Stimulated activated naive CD4-positive, alpha-beta T cell treated with Interleukin-2 at 50 U/mL for 16 hours (primary cell): ENCODE measurements around the gene APBB1IP.
"Not testable (repeated sequence)": the region's sequence is repeated elsewhere in the genome, so short reads cannot be mapped to it uniquely, and the experiment has no call there.

Experiments used
- DNase-seq: peaks from one replicate; lab custom pipeline; 2025; lab: John Stamatoyannopoulos, UW

The APBB1IP gene

GRCh38 chr10:26437637-26438461 is at the start of gene APBB1IP:
TSS of gene APBB1IP (plus strand) at chr10:26438341. CDS start at chr10:26492327, 53,986 bp downstream.
- DNase-seq: peak; percentile 54

GRCh38 chr10:26389533-26389932 is 48.6 kb upstream of the APBB1IP start:
- DNase-seq: no peak

DNA sequence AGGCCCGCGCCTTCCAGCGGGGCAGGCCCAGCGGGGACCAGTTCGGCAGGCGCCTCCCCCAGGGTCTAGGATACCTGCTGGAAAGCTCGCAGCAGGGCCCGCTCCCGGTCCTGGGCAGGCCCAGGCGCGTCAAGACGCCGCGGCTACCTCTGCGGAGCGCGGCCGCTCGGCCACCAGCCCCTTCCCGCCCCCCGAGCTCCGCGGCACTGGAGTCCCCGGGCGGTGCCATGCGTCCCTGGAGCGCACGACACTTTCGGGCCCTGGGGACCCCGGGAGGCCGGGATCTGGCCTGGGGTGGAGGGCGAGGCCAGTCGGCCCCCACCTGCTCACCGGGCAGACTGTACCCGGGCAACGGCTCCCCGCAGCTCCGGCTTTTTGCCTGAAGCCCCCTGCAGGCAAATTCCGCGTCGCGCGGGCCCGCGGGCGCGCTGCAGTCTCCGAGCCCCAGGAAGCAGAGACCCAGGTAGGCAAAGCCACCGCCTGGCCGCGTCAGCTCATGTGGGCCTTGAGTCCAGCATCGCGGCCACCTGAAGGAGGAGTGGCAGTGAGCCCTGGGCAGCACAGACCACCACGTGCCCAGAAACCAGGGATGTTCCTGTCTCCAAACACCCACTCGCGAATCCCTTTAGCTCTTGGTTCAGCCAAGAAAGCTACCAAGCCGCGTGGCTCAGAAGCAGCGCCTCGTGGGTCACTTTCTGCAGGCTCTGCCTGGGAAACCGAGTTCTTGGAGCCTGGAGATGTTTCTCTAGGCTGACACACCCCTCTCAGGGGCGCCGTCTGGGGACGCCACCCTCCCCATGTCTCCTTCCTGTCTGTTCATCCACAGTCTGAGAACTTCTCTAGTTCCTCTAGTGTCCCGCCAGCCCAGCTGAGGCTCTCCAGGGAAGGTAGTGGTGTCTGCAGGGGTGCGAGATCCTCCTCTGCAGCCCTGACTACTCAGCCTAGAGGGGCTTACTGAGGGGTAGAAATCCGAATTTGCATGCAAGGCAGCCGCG is 46.1 kb upstream of the APBB1IP start:
- DNase-seq: no peak

DNA sequence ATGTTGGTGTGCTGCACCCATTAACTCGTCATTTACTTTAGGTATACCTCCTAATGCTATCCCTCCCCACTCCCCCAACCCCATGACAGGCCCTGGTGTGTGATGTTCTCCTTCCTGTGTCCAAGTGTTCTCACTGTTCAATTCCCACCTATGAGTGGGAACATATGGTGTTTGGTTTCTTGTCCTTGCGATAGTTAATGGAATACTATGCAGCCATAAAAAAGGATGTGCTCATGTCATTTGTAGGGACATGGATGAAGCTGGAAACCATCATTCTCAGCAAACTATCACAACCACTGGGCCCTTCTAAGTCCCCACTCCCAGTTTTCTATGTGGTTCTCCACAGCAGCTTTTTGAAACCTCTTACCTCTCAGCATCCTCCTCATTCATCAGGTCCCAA is 39.8 kb upstream of the APBB1IP start:
- DNase-seq: not testable (repeated sequence)

DNA sequence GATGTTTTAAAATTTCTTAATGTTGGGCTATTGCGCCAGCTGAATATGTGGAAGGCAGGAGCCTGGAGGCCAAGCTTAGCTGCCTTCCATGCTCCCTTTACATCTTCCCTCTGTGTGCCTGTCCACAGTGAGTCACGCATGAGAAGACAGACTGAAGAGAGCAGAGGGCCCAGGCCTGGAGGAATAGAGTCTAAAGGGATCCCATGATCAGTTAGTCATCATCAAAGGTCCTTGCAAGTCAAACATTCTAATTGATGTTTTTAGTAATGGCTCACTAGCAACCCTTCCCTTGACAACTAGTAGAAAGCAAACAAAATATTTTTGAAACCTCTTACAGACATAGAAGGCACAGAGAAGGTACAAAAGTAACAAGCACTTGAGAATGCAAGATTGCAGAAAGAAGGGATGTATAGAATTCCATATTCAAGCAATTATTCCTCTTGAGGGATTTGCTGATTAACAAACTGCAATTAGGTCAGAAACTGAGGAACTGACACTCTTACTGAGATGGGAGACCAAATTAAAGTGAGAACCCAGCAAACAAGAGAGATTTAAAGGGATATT is 30.7 kb upstream of the APBB1IP start:
- DNase-seq: no peak

- no peak for DNase-seq
These were observed 29.2 kb upstream of the APBB1IP start for GRCh38 chr10:26408858-26409494.

- no peak for DNase-seq
These were observed 27.8 kb upstream of the APBB1IP start for GRCh38 chr10:26410356-26410755.

GRCh38 chr10:26412932-26413331 is 25.2 kb upstream of the APBB1IP start:
- no peak for DNase-seq

GRCh38 chr10:26413375-26413774 is 24.8 kb upstream of the APBB1IP start:
- no peak for DNase-seq

DNA sequence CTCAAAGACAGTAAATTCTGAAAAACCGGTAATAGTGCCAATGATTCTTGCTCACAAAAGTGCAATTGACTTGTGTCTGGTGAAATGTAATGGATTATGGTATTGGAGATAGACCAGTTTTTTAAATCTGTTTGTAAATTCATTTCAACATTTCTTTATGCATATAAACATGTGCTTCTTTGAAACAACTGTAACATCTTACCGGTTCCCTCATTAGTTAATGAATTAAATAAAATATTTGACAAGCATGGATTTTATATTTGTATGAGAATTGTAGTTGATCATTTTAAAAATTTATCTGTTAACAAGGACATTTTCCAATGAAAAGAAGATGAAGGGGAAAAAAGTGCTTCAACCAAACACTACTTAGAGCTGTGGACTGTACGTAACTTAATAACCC is 21.0 kb upstream of the APBB1IP start:
- no peak for DNase-seq

- no peak for DNase-seq
These were observed 15.2 kb upstream of the APBB1IP start for GRCh38 chr10:26422977-26423376.

GRCh38 chr10:26423722-26424121 is 14.4 kb upstream of the APBB1IP start:
- no peak for DNase-seq

- no peak for DNase-seq
These were observed 7.4 kb upstream of the APBB1IP start for GRCh38 chr10:26430641-26431163.

- DNase-seq: no peak
These were observed 5.2 kb upstream of the APBB1IP start for GRCh38 chr10:26432938-26433337.

- DNase-seq: no peak
These were observed 2.3 kb upstream of the APBB1IP start for GRCh38 chr10:26435852-26436251.

- no peak for DNase-seq
These were observed 1.3 kb upstream of the APBB1IP start for GRCh38 chr10:26436848-26437247.

- DNase-seq: peak; percentile 77
These were observed 597 bp downstream of the APBB1IP start for GRCh38 chr10:26438534-26439341.

DNA sequence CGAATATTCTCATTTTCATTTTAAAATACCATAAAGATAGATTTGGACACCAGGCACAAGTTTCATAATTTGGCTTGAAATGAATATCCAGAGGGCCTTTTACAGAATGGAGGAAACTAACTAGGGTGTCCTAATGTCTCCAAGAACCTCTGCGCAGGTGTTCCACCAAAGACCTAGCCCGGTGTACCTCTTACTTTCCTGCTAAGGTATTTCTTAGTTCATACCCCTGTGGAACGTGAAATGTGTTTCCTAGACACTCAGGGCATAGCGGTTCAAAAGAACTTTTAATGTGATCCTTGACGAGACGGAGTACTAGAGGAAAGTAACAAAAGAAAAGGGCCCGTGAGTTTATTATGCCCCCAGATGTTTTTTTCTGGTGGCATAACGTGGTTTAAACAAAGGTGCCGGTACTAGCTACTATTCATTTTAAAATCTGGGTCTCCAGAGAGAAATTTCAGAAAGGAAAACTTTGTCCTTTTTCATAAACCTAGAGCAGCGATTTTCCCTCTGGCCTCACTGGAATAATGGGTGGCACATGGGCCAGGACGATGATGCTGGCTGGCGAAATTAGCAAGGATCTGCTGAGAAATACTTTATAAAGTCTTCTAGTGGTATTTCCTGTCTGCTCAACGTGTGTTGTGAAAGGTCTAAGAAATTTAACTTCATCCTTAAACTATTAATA is 1.4 kb downstream of the APBB1IP start:
- DNase-seq: no peak

DNA sequence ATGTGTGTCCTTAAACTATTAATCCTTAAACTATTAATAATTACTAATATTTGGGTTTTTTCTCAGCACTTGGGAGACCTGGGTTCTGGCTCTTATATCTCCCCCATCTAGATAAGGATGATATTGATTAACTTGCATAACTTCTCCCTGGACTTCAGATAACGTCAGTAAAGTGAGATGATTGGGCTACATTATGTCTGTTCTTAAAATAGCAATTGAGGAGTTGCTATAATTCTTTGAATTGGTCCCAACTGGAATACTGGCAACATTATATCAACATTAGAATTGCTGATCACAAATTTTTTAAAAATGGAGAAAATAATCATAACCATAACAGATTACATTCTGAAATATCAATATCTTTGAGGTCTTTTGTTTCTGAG is 1.9 kb downstream of the APBB1IP start:
- no peak for DNase-seq

DNA sequence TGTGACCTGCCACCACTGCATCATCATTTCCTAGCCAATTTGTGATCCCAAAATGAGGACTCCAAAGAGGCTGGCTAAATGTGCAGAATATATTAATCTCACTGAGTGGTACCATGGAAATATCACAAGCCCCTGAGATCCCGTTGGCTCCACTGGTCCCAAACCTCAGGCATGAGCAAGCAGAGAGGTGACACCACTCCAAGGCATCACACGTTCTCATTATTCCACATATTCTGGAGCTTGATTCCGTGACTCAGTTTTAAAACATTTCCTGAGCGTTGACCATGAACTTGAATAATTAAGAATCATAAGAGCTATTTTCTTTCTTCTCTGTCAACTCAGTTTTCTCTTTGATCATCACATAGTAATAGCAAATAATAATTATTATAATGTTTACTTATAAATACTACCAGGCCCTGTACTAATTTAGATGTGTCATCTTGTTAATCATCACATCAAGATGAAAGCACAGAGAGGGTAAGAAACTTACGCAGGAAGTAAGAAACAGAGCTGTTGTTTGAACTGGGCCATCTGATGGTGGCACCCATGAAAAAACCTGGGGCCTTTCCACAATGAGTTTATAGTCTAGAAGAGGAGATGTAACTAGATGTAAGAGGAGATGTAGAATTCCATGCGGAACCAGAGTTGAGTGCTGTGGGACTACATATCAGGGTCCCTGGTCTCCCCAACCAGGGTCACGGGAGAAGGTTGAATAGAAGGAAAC is 3.5 kb downstream of the APBB1IP start:
- DNase-seq: peak; percentile 18
